SK-N-MC (cell line): ENCODE measurements around the gene ZFYVE28.

Source experiments
- EZH2 ChIP-seq: fragments of 200-600 bp; sonication (generic); IDR thresholded peaks from one replicate; pipeline ENCODE4 v1.6.1; 2017; ENCODE audit warnings: antibody characterized with exemption
- FOXP2 ChIP-seq: optimal IDR thresholded peaks from 2 replicates; pipeline ENCODE3; 2011; ENCODE audit warnings: mild to moderate bottlenecking, moderate library complexity; ENCODE audit not compliant: insufficient read depth; ENCODE audit errors: extremely low read length, control extremely low read depth
- POLR2AphosphoS5 ChIP-seq: IDR thresholded peaks from 2 replicates; pipeline ENCODE4 v1.6.1; 2012; ENCODE audit warnings: mild to moderate bottlenecking, low read depth, low read length, borderline replicate concordance

DNA sequence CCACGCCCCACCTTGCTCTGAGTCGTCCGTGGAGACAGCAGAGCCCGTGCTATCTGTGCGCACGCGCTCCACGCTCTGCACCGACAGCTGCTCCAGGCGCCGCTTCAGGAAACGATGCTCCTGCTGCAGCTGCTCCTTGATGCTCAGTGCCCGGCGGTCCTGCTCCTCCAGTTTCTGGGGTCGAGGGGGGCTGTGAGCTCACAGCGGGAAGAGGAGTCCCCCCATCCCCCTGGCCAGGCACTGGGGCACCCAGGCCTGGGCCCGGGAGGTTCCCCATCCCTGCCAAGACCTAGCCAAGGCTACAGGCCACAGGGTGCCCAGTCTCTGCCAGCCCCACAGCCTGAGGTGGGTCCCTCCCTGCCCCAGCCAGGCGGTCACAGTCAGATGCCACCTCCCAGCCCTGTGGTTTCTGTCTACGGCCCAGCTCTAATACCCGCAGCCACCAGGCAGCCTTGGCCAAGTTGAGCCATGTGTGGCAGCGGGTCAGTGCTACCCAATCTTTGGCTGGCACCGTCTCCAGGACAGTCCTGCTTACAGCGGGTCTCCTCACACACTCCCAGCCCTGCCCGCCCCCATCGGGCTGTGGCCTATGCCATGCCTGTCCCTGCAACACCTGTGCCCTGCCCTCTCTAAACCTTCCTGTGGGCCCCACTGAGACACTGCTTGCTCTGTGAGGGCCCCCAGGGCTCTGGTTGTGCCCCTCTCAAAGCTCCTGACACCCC lies 167.2 kb downstream of the ZFYVE28 start:
- TF ChIP-seq EZH2 (no peak), POLR2AphosphoS5 (no peak), FOXP2 (no peak)
